ENCODE results near the gene SLC25A13.

Gene SLC25A13

DNA sequence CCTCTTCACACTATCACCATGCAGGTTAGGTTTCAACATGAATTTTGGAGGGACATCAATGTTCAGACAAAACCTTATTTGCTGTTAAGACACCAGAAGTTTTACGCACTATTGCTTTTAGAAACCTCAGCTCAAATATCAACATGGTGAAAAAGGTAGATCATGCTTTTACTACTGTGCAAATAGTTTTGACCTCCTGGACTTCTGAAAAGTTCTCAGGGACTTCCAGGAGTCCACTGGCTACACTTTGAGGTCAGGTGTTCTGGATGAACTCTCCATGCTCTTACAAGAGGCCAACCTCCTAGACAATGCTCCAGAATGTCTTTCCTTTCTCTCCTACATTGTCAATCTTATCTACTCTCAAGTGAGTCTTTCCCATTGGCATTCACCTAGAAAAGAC lies 55.9 kb downstream of the SLC25A13 start:
- TF ChIP-seq POLR2AphosphoS5 (IDR thresholded peaks at IDR 0.05; ENCODE audit: low read depth, low read length) (no peak), SIN3A (IDR thresholded peaks at IDR 0.05; ENCODE audit: borderline replicate concordance, insufficient read depth, low read length) (no peak), TAF1 (IDR thresholded peaks at IDR 0.05; ENCODE audit: borderline replicate concordance, insufficient read depth, low read length) (no peak), FOXP2 (optimal IDR thresholded peaks at IDR 0.05; ENCODE audit: borderline replicate concordance, extremely low read depth, extremely low read length, insufficient read depth) (no peak)
- TF ChIP-seq, protein P1, sequence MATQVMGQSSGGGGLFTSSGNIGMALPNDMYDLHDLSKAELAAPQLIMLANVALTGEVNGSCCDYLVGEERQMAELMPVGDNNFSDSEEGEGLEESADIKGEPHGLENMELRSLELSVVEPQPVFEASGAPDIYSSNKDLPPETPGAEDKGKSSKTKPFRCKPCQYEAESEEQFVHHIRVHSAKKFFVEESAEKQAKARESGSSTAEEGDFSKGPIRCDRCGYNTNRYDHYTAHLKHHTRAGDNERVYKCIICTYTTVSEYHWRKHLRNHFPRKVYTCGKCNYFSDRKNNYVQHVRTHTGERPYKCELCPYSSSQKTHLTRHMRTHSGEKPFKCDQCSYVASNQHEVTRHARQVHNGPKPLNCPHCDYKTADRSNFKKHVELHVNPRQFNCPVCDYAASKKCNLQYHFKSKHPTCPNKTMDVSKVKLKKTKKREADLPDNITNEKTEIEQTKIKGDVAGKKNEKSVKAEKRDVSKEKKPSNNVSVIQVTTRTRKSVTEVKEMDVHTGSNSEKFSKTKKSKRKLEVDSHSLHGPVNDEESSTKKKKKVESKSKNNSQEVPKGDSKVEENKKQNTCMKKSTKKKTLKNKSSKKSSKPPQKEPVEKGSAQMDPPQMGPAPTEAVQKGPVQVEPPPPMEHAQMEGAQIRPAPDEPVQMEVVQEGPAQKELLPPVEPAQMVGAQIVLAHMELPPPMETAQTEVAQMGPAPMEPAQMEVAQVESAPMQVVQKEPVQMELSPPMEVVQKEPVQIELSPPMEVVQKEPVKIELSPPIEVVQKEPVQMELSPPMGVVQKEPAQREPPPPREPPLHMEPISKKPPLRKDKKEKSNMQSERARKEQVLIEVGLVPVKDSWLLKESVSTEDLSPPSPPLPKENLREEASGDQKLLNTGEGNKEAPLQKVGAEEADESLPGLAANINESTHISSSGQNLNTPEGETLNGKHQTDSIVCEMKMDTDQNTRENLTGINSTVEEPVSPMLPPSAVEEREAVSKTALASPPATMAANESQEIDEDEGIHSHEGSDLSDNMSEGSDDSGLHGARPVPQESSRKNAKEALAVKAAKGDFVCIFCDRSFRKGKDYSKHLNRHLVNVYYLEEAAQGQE (IDR thresholded peaks at IDR 0.05; ENCODE audit: insufficient read depth in 1 of 2, low read depth in 2 of 2, low read length in 2 of 2), result no peak

DNA sequence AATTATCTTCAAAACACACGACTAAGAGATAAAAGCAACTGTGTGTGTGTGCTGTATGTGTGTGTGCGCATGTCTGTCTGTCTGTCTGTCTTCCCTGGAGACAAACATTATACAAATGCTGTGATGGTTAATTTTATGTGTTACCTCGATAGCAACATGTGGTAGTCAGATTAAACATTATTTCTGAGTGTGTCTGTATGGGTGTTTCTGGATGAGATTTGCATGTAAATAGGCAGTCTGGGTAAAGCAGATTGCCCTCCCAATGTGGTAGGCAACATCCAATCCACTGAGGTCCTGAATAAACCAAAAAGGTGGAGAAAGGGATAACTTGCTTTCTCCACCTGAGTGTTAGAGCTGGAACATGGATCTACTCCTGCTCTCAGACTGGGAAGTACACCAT lies 67.9 kb downstream of the SLC25A13 start:
- TF ChIP-seq POLR2AphosphoS5 (IDR thresholded peaks at IDR 0.05; ENCODE audit: low read depth, low read length) (no peak), SIN3A (IDR thresholded peaks at IDR 0.05; ENCODE audit: borderline replicate concordance, insufficient read depth, low read length) (no peak), FOXP2 (optimal IDR thresholded peaks at IDR 0.05; ENCODE audit: borderline replicate concordance, extremely low read depth, extremely low read length, insufficient read depth) (no peak), TAF1 (IDR thresholded peaks at IDR 0.05; ENCODE audit: borderline replicate concordance, insufficient read depth, low read length) (no peak)
- TF ChIP-seq, protein P1 (IDR thresholded peaks at IDR 0.05; ENCODE audit: insufficient read depth in 1 of 2, low read depth in 2 of 2, low read length in 2 of 2), result no peak

DNA sequence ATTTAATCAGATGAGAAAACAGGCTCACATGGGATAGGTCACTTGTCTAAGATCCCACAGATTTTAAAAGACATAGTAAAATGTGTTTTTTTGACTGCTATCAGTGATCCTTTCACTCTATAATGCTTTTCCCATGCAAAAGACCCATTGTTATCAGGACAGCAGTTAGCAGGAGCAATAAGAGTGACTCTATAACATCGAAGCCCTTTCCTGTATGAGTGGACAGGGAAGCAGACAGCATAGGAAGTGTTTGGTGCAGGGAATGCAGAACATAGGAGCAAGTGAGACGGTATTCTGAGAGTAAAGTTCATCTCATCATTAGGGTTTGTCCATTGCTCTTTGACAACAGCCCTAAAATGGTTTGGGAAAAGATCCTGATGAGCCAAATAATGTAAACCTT lies 68.5 kb downstream of the SLC25A13 start:
- TF ChIP-seq FOXP2 (optimal IDR thresholded peaks at IDR 0.05; ENCODE audit: borderline replicate concordance, extremely low read depth, extremely low read length, insufficient read depth), result no peak
- TF ChIP-seq SIN3A (IDR thresholded peaks at IDR 0.05; ENCODE audit: borderline replicate concordance, insufficient read depth, low read length), result no peak
- no peak for TF ChIP-seq POLR2AphosphoS5 (IDR thresholded peaks at IDR 0.05; ENCODE audit: low read depth, low read length)
- TF ChIP-seq, protein P1 (IDR thresholded peaks at IDR 0.05; ENCODE audit: insufficient read depth in 1 of 2, low read depth in 2 of 2, low read length in 2 of 2), result no peak
- TF ChIP-seq TAF1 (IDR thresholded peaks at IDR 0.05; ENCODE audit: borderline replicate concordance, insufficient read depth, low read length), result no peak

DNA sequence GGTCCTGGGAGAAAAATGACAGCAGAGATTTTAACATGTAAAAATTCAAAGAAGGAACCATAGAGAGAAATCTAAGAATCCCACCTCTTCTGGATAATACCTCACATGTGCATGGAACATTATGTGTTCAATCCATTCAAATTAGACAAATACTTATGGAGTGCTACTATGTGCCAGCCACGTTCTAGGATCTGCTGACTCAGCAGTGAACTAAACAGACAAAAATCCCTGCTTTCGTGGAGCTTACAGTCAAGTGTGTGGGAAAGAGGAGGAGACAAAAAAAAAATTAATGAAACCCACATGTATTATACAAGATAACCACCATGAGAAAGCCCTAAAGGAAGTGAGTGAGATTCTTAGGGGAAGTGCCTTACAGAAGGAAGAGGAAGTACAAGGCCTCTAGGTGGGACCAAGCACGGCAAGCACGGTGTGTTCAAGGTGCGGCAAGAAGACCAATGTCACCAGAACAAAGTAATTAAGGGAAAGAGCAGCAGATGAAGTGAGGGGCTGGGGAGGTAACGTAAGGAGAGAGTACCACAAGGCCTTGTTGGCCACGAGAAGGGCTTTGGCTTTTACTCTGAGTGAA lies 71.0 kb downstream of the SLC25A13 start:
- TF ChIP-seq SIN3A (IDR thresholded peaks at IDR 0.05; ENCODE audit: borderline replicate concordance, insufficient read depth, low read length) (no peak), FOXP2 (optimal IDR thresholded peaks at IDR 0.05; ENCODE audit: borderline replicate concordance, extremely low read depth, extremely low read length, insufficient read depth) (no peak), TAF1 (IDR thresholded peaks at IDR 0.05; ENCODE audit: borderline replicate concordance, insufficient read depth, low read length) (no peak), POLR2AphosphoS5 (IDR thresholded peaks at IDR 0.05; ENCODE audit: low read depth, low read length) (no peak)
- TF ChIP-seq, protein P1 (IDR thresholded peaks at IDR 0.05; ENCODE audit: insufficient read depth in 1 of 2, low read depth in 2 of 2, low read length in 2 of 2), result no peak

Measured in PFSK-1 (cell line).